D341Med (cell line): ENCODE measurements around the gene NRG4.
A peak's percentile ranks its signal among the peaks of the same experiment; 100 is the strongest.
"Not testable (repeated sequence)": the region's sequence is repeated elsewhere in the genome, so short reads cannot be mapped to it uniquely, and the experiment has no call there.

Experiments
- DNase-seq: peaks from one replicate; pipeline ENCODE4 v3.0.0; 2012; ENCODE audit warnings: low spot score

NRG4 gene

DNA sequence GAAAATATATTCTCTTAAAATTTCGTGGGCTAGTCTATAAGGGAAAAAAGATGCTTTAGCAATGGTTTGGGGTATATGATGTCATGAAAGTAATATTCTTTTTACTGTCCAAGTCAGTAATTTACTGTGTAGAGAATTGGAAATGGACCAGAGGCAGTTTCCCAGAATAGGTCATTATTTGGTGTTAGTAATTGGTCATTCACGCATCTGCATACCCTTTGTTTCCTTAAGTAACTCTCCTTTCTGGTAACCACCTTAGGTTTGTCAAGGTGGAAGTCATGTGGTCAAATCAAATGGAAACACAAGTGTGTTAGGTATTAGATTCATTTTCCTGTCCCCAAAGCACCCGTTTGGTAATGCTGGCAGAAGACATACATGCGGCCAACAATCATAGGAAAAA, 84.6 kb downstream of the NRG4 start:
- DNase-seq = no peak

DNA sequence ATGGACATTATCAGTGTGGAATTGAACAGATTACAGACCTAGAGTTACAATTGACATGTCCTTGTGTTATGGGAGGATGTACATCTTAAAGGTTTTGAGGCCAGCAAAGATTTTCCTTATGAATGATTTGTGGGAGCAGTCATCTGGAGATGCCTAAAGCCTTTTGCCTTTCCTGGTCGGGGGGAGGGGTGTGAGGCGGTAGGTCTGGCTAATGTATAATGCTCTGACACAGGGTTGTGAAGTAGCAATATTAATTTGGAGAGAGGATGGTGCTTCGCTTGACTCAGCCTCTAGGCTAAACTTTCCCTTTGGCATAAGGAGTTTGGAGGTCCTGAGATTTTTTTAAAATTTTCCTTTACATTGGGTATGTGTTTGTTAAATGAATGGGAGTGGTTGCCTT, 85.3 kb downstream of the NRG4 start:
- no peak for DNase-seq

DNA sequence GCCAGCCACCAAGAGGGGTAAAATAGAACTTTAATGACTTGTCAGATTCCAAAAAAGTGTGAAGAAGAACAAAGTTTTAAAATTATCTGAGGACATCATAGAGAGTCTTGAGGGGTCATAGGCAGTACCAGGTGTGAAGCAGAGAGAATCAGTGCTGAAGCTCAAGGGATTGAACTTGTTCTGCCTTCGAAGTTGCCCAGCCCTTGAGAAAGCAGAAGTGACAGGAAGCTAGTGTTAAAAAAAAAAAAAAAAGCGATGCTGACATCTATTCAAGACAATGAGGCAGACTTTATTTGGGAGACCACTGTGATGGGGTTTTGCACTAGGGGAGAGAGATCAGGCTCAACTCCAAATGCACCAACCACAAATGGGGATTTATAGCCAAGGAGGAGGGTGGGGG, 86.8 kb downstream of the NRG4 start:
- DNase-seq = no peak

DNA sequence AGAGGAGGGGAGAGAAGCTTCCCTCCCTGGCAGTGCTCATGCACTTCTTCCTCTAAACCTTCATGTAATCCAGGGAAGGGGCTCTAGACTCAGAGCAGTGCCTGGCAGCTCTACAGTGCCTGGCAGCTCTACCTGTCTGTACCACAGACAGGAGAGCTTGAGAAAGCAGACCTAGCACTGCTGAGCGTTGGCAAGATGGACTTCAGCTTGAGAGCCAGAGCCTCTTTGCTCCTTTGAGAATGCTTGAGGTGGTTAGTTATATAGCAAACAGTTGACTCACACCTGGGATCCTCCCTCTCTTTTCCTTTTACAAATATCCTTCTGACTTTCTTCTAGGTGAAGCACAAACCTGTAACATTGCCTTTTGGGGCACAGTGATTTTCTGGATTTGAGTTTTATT, 87.6 kb downstream of the NRG4 start:
- DNase-seq = no peak

DNA sequence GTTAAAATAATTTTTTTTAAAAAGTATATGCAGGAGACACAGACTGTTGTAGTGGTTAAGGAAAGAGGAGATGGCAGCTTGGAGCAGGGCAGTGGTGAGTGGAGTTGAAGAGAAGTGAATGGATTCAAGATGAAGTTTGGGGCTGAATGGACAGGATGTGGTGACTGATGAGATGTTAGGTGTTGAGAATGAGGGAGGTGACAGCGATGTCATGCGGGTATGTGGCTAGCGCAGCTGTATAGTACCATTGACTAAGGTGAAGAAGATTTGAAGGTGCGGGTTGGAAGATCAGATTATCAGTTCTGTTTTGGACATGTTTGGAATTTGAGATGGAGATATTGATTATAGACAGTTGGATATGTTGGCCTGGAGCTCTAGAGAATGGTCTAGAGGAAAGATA, 88.5 kb downstream of the NRG4 start:
- no peak for DNase-seq

DNA sequence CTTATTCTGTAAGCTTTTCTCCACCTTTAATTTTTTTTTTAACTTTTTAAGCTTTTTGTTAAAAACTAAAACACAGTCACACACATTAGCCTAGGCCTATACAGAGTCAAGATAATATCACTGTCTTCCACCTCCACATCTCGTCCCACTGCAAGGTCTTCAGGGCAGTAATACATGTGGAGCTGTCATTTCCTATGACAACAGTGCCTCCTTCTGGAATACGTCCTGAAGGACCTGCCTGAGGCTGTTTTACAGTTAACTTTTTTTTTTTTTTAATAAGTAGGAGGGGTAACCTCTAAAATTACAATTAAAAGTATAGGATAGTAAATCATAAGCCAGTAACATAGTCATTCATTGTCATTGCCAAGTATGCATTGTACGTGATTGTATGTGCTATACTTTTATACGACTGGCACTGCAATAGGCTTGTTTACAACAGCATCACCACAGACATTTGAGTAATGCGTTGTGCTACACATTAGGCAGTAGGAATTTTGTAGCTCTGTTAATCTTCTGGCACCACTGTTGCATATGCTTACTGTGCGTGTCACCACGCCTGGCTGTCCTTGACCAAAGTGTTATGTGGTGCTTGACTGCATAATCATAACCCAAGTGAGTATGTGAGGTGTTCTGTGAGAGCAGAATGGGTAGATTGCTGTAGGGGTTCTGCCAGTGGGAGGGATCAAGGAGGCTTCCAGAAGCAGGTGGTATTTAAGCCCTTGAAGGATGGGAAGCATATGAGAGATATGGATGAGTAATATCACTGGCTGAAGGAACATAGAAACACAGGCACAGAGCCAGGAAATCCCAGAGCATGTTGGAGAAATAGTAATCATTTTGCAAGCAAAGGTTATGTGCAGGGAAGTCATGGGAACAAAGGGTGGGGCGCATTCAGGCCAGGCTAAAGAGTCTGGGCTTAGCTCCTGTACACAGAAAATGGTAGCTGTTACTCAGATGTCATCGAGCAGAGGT, 90.2 kb downstream of the NRG4 start:
- peak; percentile 45 for DNase-seq

DNA sequence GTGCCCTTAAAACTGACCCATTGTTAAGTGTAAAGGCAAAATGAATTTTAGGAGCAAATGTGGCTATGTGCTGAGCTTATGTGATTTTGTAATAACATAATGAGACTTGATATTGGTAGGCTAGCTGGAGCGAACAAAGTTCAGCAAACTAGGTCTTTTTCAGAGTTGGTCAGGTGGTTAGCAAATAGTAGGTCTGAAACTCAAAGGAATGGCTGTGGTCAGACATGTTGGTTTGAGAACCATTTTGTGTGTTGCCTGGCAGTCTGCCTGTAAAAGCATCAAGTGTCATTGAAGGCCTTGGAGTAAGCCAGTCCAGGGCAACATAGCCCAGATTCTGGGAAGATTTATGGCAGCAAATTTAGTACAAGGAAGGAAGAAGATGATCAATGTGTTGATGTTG, 92.1 kb downstream of the NRG4 start:
- DNase-seq = no peak

DNA sequence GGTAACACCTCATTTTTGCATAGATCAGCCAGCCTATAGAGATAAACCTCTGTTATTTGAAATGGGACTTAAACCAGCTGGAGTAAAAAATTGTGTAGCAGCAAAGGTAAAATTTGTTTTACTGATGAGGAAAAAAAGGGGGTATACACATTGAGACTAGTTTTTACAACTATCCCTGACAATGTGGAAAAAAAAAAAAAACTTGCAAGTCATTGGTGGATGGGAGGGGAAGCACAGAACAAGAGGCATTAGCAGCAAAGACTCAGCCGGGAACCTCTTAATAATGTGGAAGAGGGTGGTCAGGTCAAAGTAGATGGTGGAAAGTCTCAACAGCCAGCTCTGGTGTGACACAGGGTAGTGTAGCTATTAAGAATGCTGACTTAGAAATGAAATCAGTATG, 94.1 kb downstream of the NRG4 start:
- DNase-seq = no peak

DNA sequence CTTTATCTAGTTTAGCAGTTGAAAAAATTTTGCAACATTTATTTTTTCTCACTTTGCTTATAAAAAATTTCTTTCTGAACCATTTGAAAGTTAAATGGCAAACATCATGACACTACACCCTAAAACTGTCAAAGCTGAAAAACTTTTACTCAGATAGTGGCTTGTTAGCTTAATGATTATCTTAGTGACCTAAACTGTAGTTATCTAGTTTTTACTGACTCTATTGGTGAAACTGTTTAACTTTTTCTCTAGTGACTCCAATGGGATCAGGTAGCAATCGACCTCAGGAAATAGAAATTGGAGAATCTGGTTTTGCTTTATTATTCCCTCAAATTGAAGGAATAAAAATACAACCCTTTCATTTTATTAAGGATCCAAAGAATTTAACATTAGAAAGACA, 95.2 kb downstream of the NRG4 start:
- no peak for DNase-seq

DNA sequence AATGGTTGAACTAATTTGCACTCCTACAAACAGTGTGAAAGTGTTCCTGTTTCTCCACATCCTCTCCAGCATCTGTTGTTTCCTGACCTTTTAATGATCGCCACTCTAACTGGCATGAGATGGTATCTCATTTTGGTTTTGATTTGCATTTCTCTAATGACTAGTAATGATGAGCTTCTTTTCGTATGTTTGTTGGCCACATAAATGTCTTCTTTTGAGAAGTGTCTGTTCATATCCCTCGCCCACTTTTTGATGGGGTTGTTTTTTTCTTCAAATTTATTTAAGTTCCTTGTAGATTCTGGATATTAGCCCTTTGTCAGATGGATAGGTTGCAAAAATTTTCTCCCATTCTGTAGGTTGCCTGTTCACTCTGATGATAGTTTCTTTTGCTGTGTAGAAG, 101.9 kb downstream of the NRG4 start:
- not testable (repeated sequence) for DNase-seq

DNA sequence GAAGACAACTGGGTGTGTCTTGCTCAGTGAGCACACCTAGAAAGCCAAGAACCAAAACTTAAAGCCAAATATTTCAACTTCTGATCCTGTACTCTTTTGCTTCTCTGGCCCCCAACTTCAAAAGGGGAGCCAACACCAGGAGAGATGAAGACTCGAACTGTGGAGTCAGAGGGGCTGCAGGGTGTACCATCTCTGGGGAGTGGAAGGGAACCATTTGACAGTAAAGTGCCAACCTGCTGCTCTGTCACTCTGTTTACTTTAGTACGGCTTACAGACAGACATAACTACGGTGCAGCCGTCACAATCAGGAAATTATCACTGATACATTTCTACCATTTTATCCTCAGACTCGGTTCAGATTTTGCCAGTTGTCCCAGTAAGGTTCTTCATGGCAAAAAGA, 107.0 kb downstream of the NRG4 start:
- DNase-seq = no peak

DNA sequence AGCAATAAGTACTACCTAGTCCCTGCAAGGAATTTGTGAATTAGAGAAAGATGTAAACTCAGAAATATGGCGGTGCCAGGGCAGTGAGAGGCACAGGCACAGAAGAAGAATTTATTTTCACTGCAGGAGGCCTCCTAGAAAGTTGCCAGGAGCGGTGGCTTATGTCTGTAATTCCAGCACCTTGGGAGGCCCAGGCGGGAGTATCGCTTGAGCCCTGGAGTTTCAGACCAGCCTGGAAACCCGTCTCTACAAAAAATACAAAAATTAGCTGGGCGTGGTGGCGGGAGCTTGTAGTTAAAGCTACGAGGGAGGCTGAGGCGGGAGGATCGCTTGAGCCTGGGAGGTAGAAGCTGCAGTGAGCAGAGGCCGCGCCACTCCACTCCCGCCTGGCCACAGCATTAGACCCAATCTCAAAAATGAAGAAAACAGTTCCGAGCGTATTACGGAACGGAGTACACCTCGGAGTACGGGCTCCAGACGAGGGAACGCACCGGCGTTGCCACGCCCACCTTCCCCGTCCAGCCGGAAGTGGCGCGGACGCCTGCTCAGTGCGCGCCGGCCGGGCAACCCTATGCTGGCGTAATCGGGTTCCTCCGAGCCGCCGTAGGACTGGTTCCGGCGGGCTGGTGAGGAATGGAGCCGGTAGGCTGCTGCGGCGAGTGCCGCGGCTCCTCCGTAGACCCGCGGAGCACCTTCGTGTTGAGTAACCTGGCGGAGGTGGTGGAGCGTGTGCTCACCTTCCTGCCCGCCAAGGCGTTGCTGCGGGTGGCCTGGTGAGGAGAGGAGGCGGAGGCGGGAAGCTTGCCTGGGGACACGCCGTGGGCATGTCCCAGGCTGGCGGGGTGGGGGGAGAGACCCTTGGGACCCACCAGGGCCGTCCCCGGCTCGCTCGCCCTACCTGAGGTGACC, 108.6 kb downstream of the NRG4 start, which contains the start of gene FBXO22:
Gene FBXO22, plus strand, starts transcription at position 548 of the 909 bp plus-strand sequence. Its CDS starts 86 bp downstream, at position 634.
- peak; percentile 91 for DNase-seq

DNA sequence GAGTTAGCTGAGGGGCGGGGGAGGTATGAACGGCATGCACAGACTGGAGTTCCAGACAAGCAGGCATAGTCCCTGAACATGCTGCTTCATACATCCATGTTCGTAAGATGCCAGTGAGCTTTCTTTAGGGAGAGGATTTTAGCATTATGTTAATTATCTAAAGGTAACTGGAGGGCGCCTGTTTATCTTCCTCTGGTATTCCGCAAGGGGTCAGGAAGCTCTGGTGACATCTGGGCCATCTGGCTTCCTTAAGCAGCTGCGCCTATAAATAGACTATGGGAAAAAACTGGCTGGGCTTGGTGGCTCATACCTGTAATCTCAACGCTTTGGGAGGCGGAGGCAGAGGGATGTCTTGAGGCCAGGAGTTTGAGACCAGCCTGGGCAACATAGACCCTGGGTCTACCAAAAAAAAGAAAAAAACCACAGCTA, 110.1 kb downstream of the NRG4 start:
- DNase-seq = peak; percentile 74

DNA sequence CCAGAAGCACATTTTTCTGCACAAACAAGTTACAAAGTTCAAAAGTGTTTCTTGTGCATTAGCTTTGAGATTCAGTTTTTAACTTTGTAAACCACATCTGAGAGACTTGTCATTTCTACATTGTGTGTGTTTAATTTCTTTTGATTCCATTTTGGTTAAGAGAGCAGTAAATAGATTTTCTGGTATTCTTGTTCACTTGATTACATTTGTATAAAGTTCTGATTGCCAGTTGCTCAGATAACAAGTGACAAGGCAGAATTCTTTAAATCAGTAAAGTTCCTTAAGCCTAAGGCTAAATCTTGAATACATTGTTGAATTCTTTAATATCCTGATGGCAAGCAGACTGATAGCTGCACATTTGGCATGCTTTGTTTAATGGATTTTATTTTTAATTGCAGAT, 111.6 kb downstream of the NRG4 start:
- no peak for DNase-seq

DNA sequence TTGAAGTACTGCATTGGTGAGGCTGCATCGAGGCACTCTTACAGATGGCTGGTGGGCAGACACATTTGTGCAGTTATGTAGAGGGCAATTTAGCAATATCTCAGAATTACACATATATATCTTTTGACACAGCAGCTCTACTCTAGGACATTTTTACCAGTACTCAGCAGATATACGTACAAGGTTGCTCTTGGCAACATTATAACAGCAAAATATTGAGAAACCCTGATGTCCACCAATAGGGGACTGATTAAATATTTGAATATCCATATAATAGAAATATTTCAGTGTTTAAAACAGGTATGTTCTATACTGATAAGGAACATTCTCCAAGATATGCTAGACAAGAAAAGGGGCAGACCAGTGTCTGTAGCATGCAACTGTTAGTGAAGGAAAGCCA, 116.5 kb downstream of the NRG4 start:
- no peak for DNase-seq

DNA sequence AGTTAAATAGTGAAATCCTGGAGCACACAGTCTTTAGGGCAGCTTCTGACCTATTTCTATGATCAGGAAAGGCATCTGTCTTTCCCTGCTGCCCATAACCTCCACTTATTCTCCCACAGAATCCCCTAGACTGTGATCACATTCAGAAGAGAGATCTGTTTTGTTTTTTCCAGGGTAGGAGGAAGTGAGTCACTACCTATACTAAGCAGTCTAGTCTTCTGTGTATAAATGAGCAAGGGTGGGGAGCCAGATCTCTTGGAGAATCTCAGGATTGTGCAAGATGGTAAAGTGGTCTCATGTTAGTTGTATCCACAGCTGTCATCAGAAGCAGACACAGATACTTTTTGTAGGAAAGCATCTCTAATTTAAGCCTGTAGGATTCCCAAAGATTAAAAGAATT, 120.3 kb downstream of the NRG4 start:
- no peak for DNase-seq
